Measurements from ENCODE around the gene ZNF787.

GRCh38 chr19:56087647-56088496 lies 33.2 kb downstream of the ZNF787 start:
- TF ChIP-seq, protein P1, sequence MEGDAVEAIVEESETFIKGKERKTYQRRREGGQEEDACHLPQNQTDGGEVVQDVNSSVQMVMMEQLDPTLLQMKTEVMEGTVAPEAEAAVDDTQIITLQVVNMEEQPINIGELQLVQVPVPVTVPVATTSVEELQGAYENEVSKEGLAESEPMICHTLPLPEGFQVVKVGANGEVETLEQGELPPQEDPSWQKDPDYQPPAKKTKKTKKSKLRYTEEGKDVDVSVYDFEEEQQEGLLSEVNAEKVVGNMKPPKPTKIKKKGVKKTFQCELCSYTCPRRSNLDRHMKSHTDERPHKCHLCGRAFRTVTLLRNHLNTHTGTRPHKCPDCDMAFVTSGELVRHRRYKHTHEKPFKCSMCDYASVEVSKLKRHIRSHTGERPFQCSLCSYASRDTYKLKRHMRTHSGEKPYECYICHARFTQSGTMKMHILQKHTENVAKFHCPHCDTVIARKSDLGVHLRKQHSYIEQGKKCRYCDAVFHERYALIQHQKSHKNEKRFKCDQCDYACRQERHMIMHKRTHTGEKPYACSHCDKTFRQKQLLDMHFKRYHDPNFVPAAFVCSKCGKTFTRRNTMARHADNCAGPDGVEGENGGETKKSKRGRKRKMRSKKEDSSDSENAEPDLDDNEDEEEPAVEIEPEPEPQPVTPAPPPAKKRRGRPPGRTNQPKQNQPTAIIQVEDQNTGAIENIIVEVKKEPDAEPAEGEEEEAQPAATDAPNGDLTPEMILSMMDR (conservative IDR thresholded peaks at IDR 0.05): no peak
- TF ChIP-seq ZFX (IDR thresholded peaks at IDR 0.05): no peak

All from C4-2B (cell line).